ENCODE results near the gene RND3.

RND3 gene

GRCh38 chr2:150517951-150518680 lies 30.6 kb upstream of the RND3 start:
- POLR2A ChIA-PET: no interaction called here
- no peak for TF ChIP-seq TARDBP (IDR thresholded peaks at IDR 0.05)
- TF ChIP-seq, protein P1, sequence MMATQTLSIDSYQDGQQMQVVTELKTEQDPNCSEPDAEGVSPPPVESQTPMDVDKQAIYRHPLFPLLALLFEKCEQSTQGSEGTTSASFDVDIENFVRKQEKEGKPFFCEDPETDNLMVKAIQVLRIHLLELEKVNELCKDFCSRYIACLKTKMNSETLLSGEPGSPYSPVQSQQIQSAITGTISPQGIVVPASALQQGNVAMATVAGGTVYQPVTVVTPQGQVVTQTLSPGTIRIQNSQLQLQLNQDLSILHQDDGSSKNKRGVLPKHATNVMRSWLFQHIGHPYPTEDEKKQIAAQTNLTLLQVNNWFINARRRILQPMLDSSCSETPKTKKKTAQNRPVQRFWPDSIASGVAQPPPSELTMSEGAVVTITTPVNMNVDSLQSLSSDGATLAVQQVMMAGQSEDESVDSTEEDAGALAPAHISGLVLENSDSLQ (IDR thresholded peaks at IDR 0.05): no peak
- no peak for DNase-seq (ENCODE audit: extremely low spot score)
- CTCF ChIA-PET: no interaction called here

GRCh38 chr2:150513647-150514046 lies 26.2 kb upstream of the RND3 start:
- ChIA-PET POLR2A (interaction anchor here (0.6 kb wide), 1 partner anchor 984 kb away, joined by 3 read pairs; no protein-coding TSS in a partner anchor), CTCF (no interaction called here)
- no peak for DNase-seq (ENCODE audit: extremely low spot score)
- TF ChIP-seq FOXA1 (IDR thresholded peaks at IDR 0.05): no peak
- TF ChIP-seq L3MBTL2 (conservative IDR thresholded peaks at IDR 0.05): no peak
- TF ChIP-seq SUZ12 (IDR thresholded peaks at IDR 0.05): no peak
- no peak for TF ChIP-seq ARNT (IDR thresholded peaks at IDR 0.05)

GRCh38 chr2:150508497-150509137 lies 21.1 kb upstream of the RND3 start:
- POLR2A ChIA-PET: no interaction called here

DNA sequence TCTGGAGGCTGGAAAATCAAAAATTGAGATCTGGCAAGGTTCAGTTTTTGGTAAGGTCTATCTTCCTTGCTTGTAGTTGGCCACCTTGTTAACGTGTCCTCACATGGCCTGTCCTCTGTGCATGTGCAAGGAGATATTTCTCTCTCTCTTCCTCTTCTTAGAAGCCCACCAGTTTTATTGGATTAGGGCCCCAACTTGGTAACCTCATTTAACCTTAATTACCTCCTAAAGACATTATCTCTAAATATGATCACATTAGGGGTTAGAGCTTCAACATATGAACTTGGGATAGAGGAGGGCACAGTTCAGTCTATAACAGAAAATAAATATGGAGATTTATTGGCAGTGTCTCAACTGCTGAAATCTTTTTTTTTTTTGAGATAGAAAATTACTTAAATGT lies 19.6 kb upstream of the RND3 start:
- TF ChIP-seq, protein P1 (IDR thresholded peaks at IDR 0.05): no peak
- no peak for TF ChIP-seq BHLHE40 (IDR thresholded peaks at IDR 0.05; ENCODE audit: borderline replicate concordance)
- no peak for TF ChIP-seq ELF4 (IDR thresholded peaks at IDR 0.05)
- no peak for TF ChIP-seq FOXM1 (IDR thresholded peaks at IDR 0.05; ENCODE audit: borderline replicate concordance)
- TF ChIP-seq FOXK2 (IDR thresholded peaks at IDR 0.05): no peak
- TF ChIP-seq HDGF (IDR thresholded peaks at IDR 0.05; ENCODE audit: borderline replicate concordance): no peak
- TF ChIP-seq SUZ12 (IDR thresholded peaks at IDR 0.05): no peak
- no peak for TF ChIP-seq CTBP1 (IDR thresholded peaks at IDR 0.05; ENCODE audit: borderline replicate concordance)
- TF ChIP-seq SP1 (IDR thresholded peaks at IDR 0.05): no peak
- TF ChIP-seq L3MBTL2 (conservative IDR thresholded peaks at IDR 0.05): no peak
- no peak for TF ChIP-seq ARNT (IDR thresholded peaks at IDR 0.05)
- no peak for TF ChIP-seq ZNF384 (IDR thresholded peaks at IDR 0.05)
- no peak for TF ChIP-seq FOXA1 (IDR thresholded peaks at IDR 0.05)
- TF ChIP-seq NFRKB (IDR thresholded peaks at IDR 0.05): no peak
- no peak for TF ChIP-seq TARDBP (IDR thresholded peaks at IDR 0.05)
- no peak for TF ChIP-seq LEF1 (IDR thresholded peaks at IDR 0.05; ENCODE audit: borderline replicate concordance)
- no peak for DNase-seq (ENCODE audit: extremely low spot score)
- CTCF ChIA-PET: interaction anchor here (0.7 kb wide), 1 partner anchor 209 kb away, joined by 3 read pairs; no protein-coding TSS in a partner anchor
- POLR2A ChIA-PET: no interaction called here

More at GRCh38 chr2:150508497-150509137, 21.1 kb upstream of the RND3 start:
- TF ChIP-seq, protein P1 (IDR thresholded peaks at IDR 0.05): no peak
- CTCF ChIA-PET: interaction anchor here (0.7 kb wide), 1 partner anchor 48 kb away, joined by 3 read pairs; no protein-coding TSS in a partner anchor
- DNase-seq (ENCODE audit: extremely low spot score): no peak

- TF ChIP-seq SP1 (IDR thresholded peaks at IDR 0.05) (no peak), ARNT (IDR thresholded peaks at IDR 0.05) (no peak), TARDBP (IDR thresholded peaks at IDR 0.05) (no peak), FOXK2 (IDR thresholded peaks at IDR 0.05) (no peak), L3MBTL2 (conservative IDR thresholded peaks at IDR 0.05) (no peak), SUZ12 (IDR thresholded peaks at IDR 0.05) (no peak), LEF1 (IDR thresholded peaks at IDR 0.05; ENCODE audit: borderline replicate concordance) (no peak), FOXA1 (IDR thresholded peaks at IDR 0.05) (no peak), HDGF (IDR thresholded peaks at IDR 0.05; ENCODE audit: borderline replicate concordance) (no peak), ZNF384 (IDR thresholded peaks at IDR 0.05) (no peak), NFRKB (IDR thresholded peaks at IDR 0.05) (no peak)
- TF ChIP-seq, protein P1 (IDR thresholded peaks at IDR 0.05): no peak
- no peak for DNase-seq (ENCODE audit: extremely low spot score)
- ChIA-PET CTCF (no interaction called here), POLR2A (no interaction called here)
These were observed 17.7 kb upstream of the RND3 start for GRCh38 chr2:150505178-150505577.

- TF ChIP-seq FOXK2 (IDR thresholded peaks at IDR 0.05): no peak
- no peak for TF ChIP-seq FOXM1 (IDR thresholded peaks at IDR 0.05; ENCODE audit: borderline replicate concordance)
- no peak for TF ChIP-seq TARDBP (IDR thresholded peaks at IDR 0.05)
- TF ChIP-seq NFRKB (IDR thresholded peaks at IDR 0.05): no peak
- DNase-seq (ENCODE audit: extremely low spot score): no peak
- ChIA-PET CTCF (no interaction called here), POLR2A (no interaction called here)
These were observed 8.6 kb upstream of the RND3 start for GRCh38 chr2:150495993-150496627.
